ENCODE data around the gene SPTBN1.

The SPTBN1 gene

GRCh38 chr2:54631755-54632154 is 175.6 kb downstream of the SPTBN1 start:
- H3K27ac ChIP-seq (ENCODE audit: low read depth in 2 of 2, low read length in 2 of 2): no peak overlapping the region
- no peaks in the 10 kb centered on the region for H3K27me3 ChIP-seq (ENCODE audit: control insufficient read depth in 2 of 2, insufficient read depth in 2 of 2, low read length in 2 of 2)
- peaks cover 12% of the 10 kb centered on the region in 2 donors for H3K4me1 ChIP-seq (ENCODE audit: control insufficient read depth in 2 of 2, insufficient read depth in 2 of 2, low read length in 2 of 2)
- no peak overlapping the region for H3K4me3 ChIP-seq (ENCODE audit: low read length in 2 of 2)
- no peaks in the 10 kb centered on the region for H3K9me3 ChIP-seq (ENCODE audit: control insufficient read depth in 2 of 2, low read length in 2 of 2)
- peaks cover 84 to 85% of the 10 kb centered on the region in 2 donors for H3K36me3 ChIP-seq (ENCODE audit: control insufficient read depth in 2 of 2, insufficient read depth in 2 of 2, low read length in 2 of 2)
- H3K9ac ChIP-seq (ENCODE audit: low read depth in 1 of 2, low read length in 2 of 2): no peak overlapping the region

- no peak overlapping the region for H3K4me3 ChIP-seq (ENCODE audit: low read length in 2 of 2)
- no peaks in the 10 kb centered on the region for H3K9me3 ChIP-seq (ENCODE audit: control insufficient read depth in 2 of 2, low read length in 2 of 2)
- no peak overlapping the region for H3K9ac ChIP-seq (ENCODE audit: low read depth in 1 of 2, low read length in 2 of 2)
- peaks cover 79 to 84% of the 10 kb centered on the region in 2 donors for H3K36me3 ChIP-seq (ENCODE audit: control insufficient read depth in 2 of 2, insufficient read depth in 2 of 2, low read length in 2 of 2)
- no peaks in the 10 kb centered on the region for H3K27me3 ChIP-seq (ENCODE audit: control insufficient read depth in 2 of 2, insufficient read depth in 2 of 2, low read length in 2 of 2)
- peak overlapping the region in 1 of 2 donors; percentile 19 for H3K27ac ChIP-seq (ENCODE audit: low read depth in 2 of 2, low read length in 2 of 2)
- H3K4me1 ChIP-seq (ENCODE audit: control insufficient read depth in 2 of 2, insufficient read depth in 2 of 2, low read length in 2 of 2): peaks cover 12% of the 10 kb centered on the region in 2 donors
These were observed 176.9 kb downstream of the SPTBN1 start for GRCh38 chr2:54632733-54633692.

- Histone ChIP-seq H3K9me3 (ENCODE audit: control insufficient read depth in 2 of 2, low read length in 2 of 2) (no peaks in the 10 kb centered on the region), H3K36me3 (ENCODE audit: control insufficient read depth in 2 of 2, insufficient read depth in 2 of 2, low read length in 2 of 2) (peaks cover 79 to 84% of the 10 kb centered on the region in 2 donors), H3K4me1 (ENCODE audit: control insufficient read depth in 2 of 2, insufficient read depth in 2 of 2, low read length in 2 of 2) (peaks cover 12% of the 10 kb centered on the region in 2 donors), H3K9ac (ENCODE audit: low read depth in 1 of 2, low read length in 2 of 2) (no peak overlapping the region), H3K4me3 (ENCODE audit: low read length in 2 of 2) (no peak overlapping the region), H3K27me3 (ENCODE audit: control insufficient read depth in 2 of 2, insufficient read depth in 2 of 2, low read length in 2 of 2) (no peaks in the 10 kb centered on the region), H3K27ac (ENCODE audit: low read depth in 2 of 2, low read length in 2 of 2) (peak overlapping the region; percentile 68 to 71)
These were observed 177.9 kb downstream of the SPTBN1 start for GRCh38 chr2:54634021-54634420.

GRCh38 chr2:54634564-54635511 is 178.7 kb downstream of the SPTBN1 start:
- Histone ChIP-seq H3K4me3 (ENCODE audit: low read length in 2 of 2) (peak overlapping the region; percentile 6 to 29), H3K9me3 (ENCODE audit: control insufficient read depth in 2 of 2, low read length in 2 of 2) (no peaks in the 10 kb centered on the region), H3K27ac (ENCODE audit: low read depth in 2 of 2, low read length in 2 of 2) (peak overlapping the region; percentile 68 to 71), H3K36me3 (ENCODE audit: control insufficient read depth in 2 of 2, insufficient read depth in 2 of 2, low read length in 2 of 2) (peaks cover 79 to 84% of the 10 kb centered on the region in 2 donors), H3K27me3 (ENCODE audit: control insufficient read depth in 2 of 2, insufficient read depth in 2 of 2, low read length in 2 of 2) (no peaks in the 10 kb centered on the region), H3K4me1 (ENCODE audit: control insufficient read depth in 2 of 2, insufficient read depth in 2 of 2, low read length in 2 of 2) (peaks cover 7 to 12% of the 10 kb centered on the region in 2 donors), H3K9ac (ENCODE audit: low read depth in 1 of 2, low read length in 2 of 2) (no peak overlapping the region)

GRCh38 chr2:54635554-54636152 is 179.5 kb downstream of the SPTBN1 start:
- Histone ChIP-seq H3K27me3 (ENCODE audit: control insufficient read depth in 2 of 2, insufficient read depth in 2 of 2, low read length in 2 of 2) (no peaks in the 10 kb centered on the region), H3K36me3 (ENCODE audit: control insufficient read depth in 2 of 2, insufficient read depth in 2 of 2, low read length in 2 of 2) (peaks cover 76 to 82% of the 10 kb centered on the region in 2 donors), H3K27ac (ENCODE audit: low read depth in 2 of 2, low read length in 2 of 2) (peak overlapping the region; percentile 68 to 71), H3K4me1 (ENCODE audit: control insufficient read depth in 2 of 2, insufficient read depth in 2 of 2, low read length in 2 of 2) (peaks cover 5 to 12% of the 10 kb centered on the region in 2 donors), H3K4me3 (ENCODE audit: low read length in 2 of 2) (peak overlapping the region in 1 of 2 donors; percentile 29), H3K9ac (ENCODE audit: low read depth in 1 of 2, low read length in 2 of 2) (no peak overlapping the region), H3K9me3 (ENCODE audit: control insufficient read depth in 2 of 2, low read length in 2 of 2) (no peaks in the 10 kb centered on the region)

GRCh38 chr2:54636415-54637139 is 180.4 kb downstream of the SPTBN1 start:
- Histone ChIP-seq H3K4me3 (ENCODE audit: low read length in 2 of 2) (no peak overlapping the region), H3K9me3 (ENCODE audit: control insufficient read depth in 2 of 2, low read length in 2 of 2) (no peaks in the 10 kb centered on the region), H3K27me3 (ENCODE audit: control insufficient read depth in 2 of 2, insufficient read depth in 2 of 2, low read length in 2 of 2) (no peaks in the 10 kb centered on the region), H3K4me1 (ENCODE audit: control insufficient read depth in 2 of 2, insufficient read depth in 2 of 2, low read length in 2 of 2) (peaks cover 5 to 9% of the 10 kb centered on the region in 2 donors), H3K27ac (ENCODE audit: low read depth in 2 of 2, low read length in 2 of 2) (no peak overlapping the region), H3K9ac (ENCODE audit: low read depth in 1 of 2, low read length in 2 of 2) (no peak overlapping the region), H3K36me3 (ENCODE audit: control insufficient read depth in 2 of 2, insufficient read depth in 2 of 2, low read length in 2 of 2) (peaks cover 71 to 79% of the 10 kb centered on the region in 2 donors)

- Histone ChIP-seq H3K27me3 (ENCODE audit: control insufficient read depth in 2 of 2, insufficient read depth in 2 of 2, low read length in 2 of 2) (no peaks in the 10 kb centered on the region), H3K27ac (ENCODE audit: low read depth in 2 of 2, low read length in 2 of 2) (no peak overlapping the region), H3K4me1 (ENCODE audit: control insufficient read depth in 2 of 2, insufficient read depth in 2 of 2, low read length in 2 of 2) (peaks cover 5 to 9% of the 10 kb centered on the region in 2 donors), H3K36me3 (ENCODE audit: control insufficient read depth in 2 of 2, insufficient read depth in 2 of 2, low read length in 2 of 2) (peaks cover 68 to 78% of the 10 kb centered on the region in 2 donors), H3K9ac (ENCODE audit: low read depth in 1 of 2, low read length in 2 of 2) (no peak overlapping the region), H3K9me3 (ENCODE audit: control insufficient read depth in 2 of 2, low read length in 2 of 2) (no peaks in the 10 kb centered on the region), H3K4me3 (ENCODE audit: low read length in 2 of 2) (no peak overlapping the region)
These were observed 182.0 kb downstream of the SPTBN1 start for GRCh38 chr2:54638103-54638502.

- Histone ChIP-seq H3K4me3 (ENCODE audit: low read length in 2 of 2) (no peak overlapping the region), H3K27ac (ENCODE audit: low read depth in 2 of 2, low read length in 2 of 2) (no peak overlapping the region), H3K27me3 (ENCODE audit: control insufficient read depth in 2 of 2, insufficient read depth in 2 of 2, low read length in 2 of 2) (no peaks in the 10 kb centered on the region), H3K36me3 (ENCODE audit: control insufficient read depth in 2 of 2, insufficient read depth in 2 of 2, low read length in 2 of 2) (peaks cover 68 to 74% of the 10 kb centered on the region in 2 donors), H3K9ac (ENCODE audit: low read depth in 1 of 2, low read length in 2 of 2) (no peak overlapping the region), H3K4me1 (ENCODE audit: control insufficient read depth in 2 of 2, insufficient read depth in 2 of 2, low read length in 2 of 2) (peaks cover 0 to 9% of the 10 kb centered on the region in 2 donors), H3K9me3 (ENCODE audit: control insufficient read depth in 2 of 2, low read length in 2 of 2) (no peaks in the 10 kb centered on the region)
These were observed 182.7 kb downstream of the SPTBN1 start for GRCh38 chr2:54638774-54639187.

GRCh38 chr2:54639609-54640008 is 183.5 kb downstream of the SPTBN1 start:
- H3K36me3 ChIP-seq (ENCODE audit: control insufficient read depth in 2 of 2, insufficient read depth in 2 of 2, low read length in 2 of 2): peaks cover 68 to 75% of the 10 kb centered on the region in 2 donors
- H3K4me1 ChIP-seq (ENCODE audit: control insufficient read depth in 2 of 2, insufficient read depth in 2 of 2, low read length in 2 of 2): peaks cover 0 to 6% of the 10 kb centered on the region in 2 donors

More at GRCh38 chr2:54639609-54640008, 183.5 kb downstream of the SPTBN1 start:
- no peaks in the 10 kb centered on the region for H3K9me3 ChIP-seq (ENCODE audit: control insufficient read depth in 2 of 2, low read length in 2 of 2)
- H3K27me3 ChIP-seq (ENCODE audit: control insufficient read depth in 2 of 2, insufficient read depth in 2 of 2, low read length in 2 of 2): no peaks in the 10 kb centered on the region
- H3K27ac ChIP-seq (ENCODE audit: low read depth in 2 of 2, low read length in 2 of 2): no peak overlapping the region
- H3K9ac ChIP-seq (ENCODE audit: low read depth in 1 of 2, low read length in 2 of 2): no peak overlapping the region
- H3K4me3 ChIP-seq (ENCODE audit: low read length in 2 of 2): no peak overlapping the region

All from mucosa of rectum (tissue), 2 donors.